GM21576 (cell line): Measurements from ENCODE around the gene PIK3R6.

Experiments
- ATAC-seq: cut with Tn5 transposase; IDR thresholded peaks from one replicate; pipeline ENCODE4 v1.9.1; 2021; ENCODE audit warnings: mild to moderate bottlenecking, moderate library complexity; ENCODE audit not compliant: unreplicated experiment

Gene PIK3R6

GRCh38 chr17:8867361-8867981 is at the start of gene PIK3R6:
Gene PIK3R6, minus strand, starts transcription at chr17:8867674. Its CDS starts 17,880 bp downstream, at chr17:8849794.
- ATAC-seq, result no peak

- no peak for ATAC-seq
These were observed 49.0 kb upstream of the PIK3R6 start for GRCh38 chr17:8916466-8916865.

GRCh38 chr17:8914554-8914953 is 47.1 kb upstream of the PIK3R6 start:
- no peak for ATAC-seq

- ATAC-seq, result no peak
These were observed 46.4 kb upstream of the PIK3R6 start for GRCh38 chr17:8913879-8914278.

GRCh38 chr17:8913091-8913490 is 45.6 kb upstream of the PIK3R6 start:
- no peak for ATAC-seq

- no peak for ATAC-seq
These were observed 44.9 kb upstream of the PIK3R6 start for GRCh38 chr17:8912084-8912981.

GRCh38 chr17:8910969-8911604 is 43.6 kb upstream of the PIK3R6 start:
- no peak for ATAC-seq

- ATAC-seq, result no peak
These were observed 42.3 kb upstream of the PIK3R6 start for GRCh38 chr17:8909586-8910270.

- no peak for ATAC-seq
These were observed 37.9 kb upstream of the PIK3R6 start for GRCh38 chr17:8905331-8905730.

GRCh38 chr17:8904686-8905085 is 37.2 kb upstream of the PIK3R6 start:
- no peak for ATAC-seq

- ATAC-seq, result no peak
These were observed 36.7 kb upstream of the PIK3R6 start for GRCh38 chr17:8904201-8904600.

GRCh38 chr17:8900626-8901585 is 33.4 kb upstream of the PIK3R6 start:
- ATAC-seq, result peak; percentile 44

GRCh38 chr17:8900207-8900606 is 32.7 kb upstream of the PIK3R6 start:
- ATAC-seq, result no peak

- no peak for ATAC-seq
These were observed 31.2 kb upstream of the PIK3R6 start for GRCh38 chr17:8898636-8899035.

- ATAC-seq, result no peak
These were observed 30.7 kb upstream of the PIK3R6 start for GRCh38 chr17:8898126-8898525.

GRCh38 chr17:8896641-8897635 is 29.5 kb upstream of the PIK3R6 start:
- ATAC-seq, result no peak

GRCh38 chr17:8896087-8896486 is 28.6 kb upstream of the PIK3R6 start:
- ATAC-seq, result no peak

- ATAC-seq, result no peak
These were observed 27.5 kb upstream of the PIK3R6 start for GRCh38 chr17:8894673-8895578.
